CD4-positive, alpha-beta T cell (primary cell): ENCODE measurements around the gene NRXN2. TPM values are rescaled to one million over a fixed set of nuclear protein-coding genes. Genes with fewer than 3 reads are reported as not detected.

Experiments
- ATAC-seq: fragments of 200-7000 bp; cut with Tn5 transposase; one replicate; pipeline ENCODE4 v1.10.0; 2022; ENCODE audit warnings: mild to moderate bottlenecking; ENCODE audit not compliant: poor library complexity
- CTCF ChIA-PET: fragments of 350-600 bp; sonication (Branson Sonifier 250); formaldehyde crosslinking; loops from one replicate; lab custom pipeline; 2021; ENCODE audit warnings: antibody characterized with exemption, inconsistent platforms; lab: Charles Lee
- POLR2A ChIA-PET: fragments of 350-600 bp; sonication (Branson Sonifier 250); formaldehyde crosslinking; loops from one replicate; lab custom pipeline; 2021; ENCODE audit warnings: antibody characterized with exemption, inconsistent platforms; lab: Charles Lee
- DNase-seq, 14 experiments: peaks; one replicate each; pipeline ENCODE4 v3.0.0-alpha.2; 2013 to 2020; ENCODE audit warnings: mixed read lengths in 2 of 14
- H3K27ac ChIP-seq, 2 donors: one replicate each; pipeline versions ENCODE4 v1.5.1 to v1.7.0; 2013; ENCODE audit warnings: low read length in 2 of 2, low read depth in 1 of 2, mild to moderate bottlenecking in 1 of 2
- H3K27me3 ChIP-seq, 2 experiments: 1 replicate in 1 of 2; 2 replicates in 1 of 2; pipeline versions ENCODE4 v1.6.1 to v1.7.0; 2013; ENCODE audit warnings: low read length in 2 of 2, control low read depth in 1 of 2, mild to moderate bottlenecking in 1 of 2, moderate library complexity in 1 of 2; ENCODE audit not compliant: insufficient read depth in 2 of 2, control insufficient read depth in 1 of 2
- H3K36me3 ChIP-seq: one replicate; pipeline ENCODE4 v1.6.1; 2013; ENCODE audit warnings: low read length, control low read depth; ENCODE audit not compliant: insufficient read depth
- H3K4me1 ChIP-seq: one replicate; pipeline ENCODE4 v1.6.1; 2013; ENCODE audit warnings: low read length, control low read depth; ENCODE audit not compliant: insufficient read depth
- H3K4me3 ChIP-seq: one replicate; pipeline ENCODE4 v1.5.1; 2013; ENCODE audit warnings: mild to moderate bottlenecking, low read length, moderate library complexity
- H3K9me3 ChIP-seq, 2 experiments: 1 replicate in 1 of 2; 2 replicates in 1 of 2; pipeline versions ENCODE4 v1.6.1 to v1.7.0; 2013; ENCODE audit warnings: low read length in 2 of 2, mild to moderate bottlenecking in 2 of 2, control low read depth in 1 of 2, moderate library complexity in 1 of 2; ENCODE audit not compliant: control insufficient read depth in 1 of 2, insufficient read depth in 1 of 2
- H3K27ac Mint-ChIP-seq: one replicate; pipeline ENCODE4 v1.8.0; 2020; ENCODE audit warnings: mixed read lengths
- H3K27me3 Mint-ChIP-seq: one replicate; pipeline ENCODE4 v1.8.0; 2021; ENCODE audit warnings: mixed read lengths
- H3K36me3 Mint-ChIP-seq: one replicate; pipeline ENCODE4 v1.8.0; 2021; ENCODE audit warnings: low read depth, mixed read lengths
- H3K4me1 Mint-ChIP-seq: one replicate; pipeline ENCODE4 v1.8.0; 2021; ENCODE audit warnings: low read depth, mixed read lengths
- H3K4me3 Mint-ChIP-seq: one replicate; pipeline ENCODE4 v1.8.0; 2020; ENCODE audit warnings: mild to moderate bottlenecking, mixed read lengths
- H3K9me3 Mint-ChIP-seq: one replicate; pipeline ENCODE4 v1.8.0; 2020; ENCODE audit warnings: mixed read lengths
- intact Hi-C, 2 experiments: fragments of 100-400 bp; cut with DNase I in 1 of 2; cut with micrococcal nuclease in 1 of 2; formaldehyde crosslinking; loops; one replicate each; pipeline versions ENCODE4 v1.15.1 to v1.9.0; 2023 to 2025; cut with DNase I, micrococcal nuclease
- total RNA-seq, 174 experiments: library from RNA in 2 of 174; stranded (reverse) in 2 of 174; gene quantifications; one replicate each; pipeline ENCODE4 v1.2.3 and lab custom pipeline; 2021 to 2026
- TF ChIP-seq, protein P1 (sequence below): fragments of 200-600 bp; IDR thresholded peaks from one replicate; pipeline ENCODE4 v1.8.0; 2022; ENCODE audit warnings: antibody characterized with exemption, mild to moderate bottlenecking

NRXN2 gene
- total RNA-seq, 2 experiments from 2014 or later: 0.05 to 0.31 TPM

DNA sequence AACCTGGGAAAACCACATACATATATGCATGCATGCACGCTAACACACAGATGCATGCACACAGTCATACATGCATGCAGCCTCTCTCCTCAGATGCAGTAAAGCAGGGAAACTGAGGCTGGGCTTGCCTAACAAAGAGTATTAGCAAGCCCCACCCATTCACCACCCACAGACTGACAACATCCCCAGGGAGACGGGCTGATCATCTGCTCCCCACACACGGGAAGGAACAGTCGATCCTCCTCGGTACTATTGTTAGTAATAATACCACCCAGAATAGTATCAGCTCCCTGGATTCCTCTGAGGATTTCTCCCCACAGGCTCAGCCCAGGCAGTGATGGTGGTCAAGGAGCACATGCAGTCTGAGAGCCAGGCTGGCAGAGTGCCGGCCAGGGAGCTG, 90.8 kb downstream of the NRXN2 start:
- DNase-seq (no peak), ATAC-seq (no peak)
- no peak overlapping the region for H3K4me3 ChIP-seq
- intact Hi-C loops: no loop called here
- peaks cover 28% of the 10 kb centered on the region for H3K27me3 Mint-ChIP-seq
- no peaks in the 10 kb centered on the region for H3K9me3 Mint-ChIP-seq
- no peak overlapping the region for H3K4me3 Mint-ChIP-seq
- no peaks in the 10 kb centered on the region for H3K36me3 ChIP-seq
- no peaks in the 10 kb centered on the region for H3K9me3 ChIP-seq
- ChIA-PET POLR2A (no interaction called here), CTCF (no interaction called here)
- H3K27ac ChIP-seq: no peak overlapping the region
- peaks cover 16% of the 10 kb centered on the region for H3K4me1 Mint-ChIP-seq
- H3K36me3 Mint-ChIP-seq: no peaks in the 10 kb centered on the region
- H3K27ac Mint-ChIP-seq: no peak overlapping the region
- H3K4me1 ChIP-seq: peaks cover 8% of the 10 kb centered on the region
- peaks cover 5 to 16% of the 10 kb centered on the region in 2 experiments for H3K27me3 ChIP-seq
- TF ChIP-seq, protein P1, sequence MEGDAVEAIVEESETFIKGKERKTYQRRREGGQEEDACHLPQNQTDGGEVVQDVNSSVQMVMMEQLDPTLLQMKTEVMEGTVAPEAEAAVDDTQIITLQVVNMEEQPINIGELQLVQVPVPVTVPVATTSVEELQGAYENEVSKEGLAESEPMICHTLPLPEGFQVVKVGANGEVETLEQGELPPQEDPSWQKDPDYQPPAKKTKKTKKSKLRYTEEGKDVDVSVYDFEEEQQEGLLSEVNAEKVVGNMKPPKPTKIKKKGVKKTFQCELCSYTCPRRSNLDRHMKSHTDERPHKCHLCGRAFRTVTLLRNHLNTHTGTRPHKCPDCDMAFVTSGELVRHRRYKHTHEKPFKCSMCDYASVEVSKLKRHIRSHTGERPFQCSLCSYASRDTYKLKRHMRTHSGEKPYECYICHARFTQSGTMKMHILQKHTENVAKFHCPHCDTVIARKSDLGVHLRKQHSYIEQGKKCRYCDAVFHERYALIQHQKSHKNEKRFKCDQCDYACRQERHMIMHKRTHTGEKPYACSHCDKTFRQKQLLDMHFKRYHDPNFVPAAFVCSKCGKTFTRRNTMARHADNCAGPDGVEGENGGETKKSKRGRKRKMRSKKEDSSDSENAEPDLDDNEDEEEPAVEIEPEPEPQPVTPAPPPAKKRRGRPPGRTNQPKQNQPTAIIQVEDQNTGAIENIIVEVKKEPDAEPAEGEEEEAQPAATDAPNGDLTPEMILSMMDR: no peak

DNA sequence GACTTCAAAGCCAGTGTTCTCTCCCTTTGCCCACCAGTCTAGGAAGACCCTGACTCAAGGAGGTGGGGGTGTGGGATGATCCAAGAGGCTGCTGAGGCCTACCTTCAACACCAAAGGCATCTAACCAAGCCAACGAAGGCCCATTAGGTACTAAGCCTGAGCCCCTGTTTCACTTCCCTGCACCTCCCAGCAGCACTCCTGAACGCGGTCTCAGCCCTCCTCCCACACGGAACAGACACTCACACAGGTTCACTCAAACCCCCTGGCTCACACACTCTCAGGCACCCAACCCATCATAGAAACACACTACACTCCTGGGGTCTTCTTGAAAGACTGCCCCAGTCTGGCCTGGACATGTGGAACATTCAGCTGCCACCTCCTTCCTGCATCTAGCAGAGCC, 91.3 kb downstream of the NRXN2 start:
- Histone ChIP-seq H3K36me3 (no peaks in the 10 kb centered on the region), H3K4me1 (peaks cover 8% of the 10 kb centered on the region), H3K4me3 (no peak overlapping the region), H3K9me3 (no peaks in the 10 kb centered on the region), H3K27me3 (peaks cover 3 to 12% of the 10 kb centered on the region in 2 experiments), H3K27ac (no peak overlapping the region)
- peaks cover 27% of the 10 kb centered on the region for H3K27me3 Mint-ChIP-seq
- DNase-seq (no peak), ATAC-seq (no peak)
- H3K9me3 Mint-ChIP-seq: no peaks in the 10 kb centered on the region
- no peak overlapping the region for H3K27ac Mint-ChIP-seq
- ChIA-PET CTCF (no interaction called here), POLR2A (no interaction called here)
- intact Hi-C loops: no loop called here
- H3K4me3 Mint-ChIP-seq: no peak overlapping the region
- peaks cover 16% of the 10 kb centered on the region for H3K4me1 Mint-ChIP-seq
- TF ChIP-seq, protein P1: no peak
- H3K36me3 Mint-ChIP-seq: no peaks in the 10 kb centered on the region

DNA sequence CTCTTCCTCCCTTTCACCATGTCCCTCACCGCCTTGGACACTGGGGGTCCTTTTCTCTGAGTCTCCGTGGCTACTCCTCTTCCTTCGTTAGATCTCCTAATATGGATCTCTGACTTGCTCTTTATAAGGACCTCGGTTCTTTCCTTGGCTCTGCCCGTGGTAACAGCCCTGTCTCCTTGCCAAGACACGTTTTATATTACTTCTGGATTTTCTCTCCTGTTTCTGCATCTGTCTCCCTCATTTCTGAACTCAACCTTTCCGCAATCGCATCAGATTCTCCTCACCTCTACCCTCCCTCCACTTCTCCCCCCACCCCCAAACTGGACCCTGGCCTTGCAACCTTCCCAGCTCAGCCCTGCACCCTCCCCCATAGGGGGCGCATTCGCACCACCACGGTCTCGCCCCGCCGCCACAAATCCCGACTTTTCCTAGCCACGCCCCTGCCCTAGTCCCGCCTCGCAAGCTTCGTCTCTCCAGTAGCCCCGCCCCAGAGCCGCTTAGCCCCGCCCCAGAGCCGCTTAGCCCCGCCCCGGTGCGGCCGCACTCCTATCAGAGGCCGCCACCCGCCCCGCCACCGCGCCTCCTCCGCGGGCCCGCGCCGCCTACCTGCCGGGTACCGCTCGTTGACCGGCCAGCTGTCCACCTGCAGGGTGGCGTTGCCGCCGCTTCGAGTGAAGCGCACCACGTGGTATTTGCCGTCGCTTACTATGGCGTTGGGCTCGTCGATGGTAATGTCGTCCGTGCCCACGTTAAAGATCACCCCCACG, 93.0 kb downstream of the NRXN2 start:
- Mint-ChIP-seq H3K27ac (no peak overlapping the region), H3K27me3 (peaks cover 14% of the 10 kb centered on the region), H3K4me3 (no peak overlapping the region), H3K4me1 (peaks cover 16% of the 10 kb centered on the region), H3K36me3 (no peaks in the 10 kb centered on the region), H3K9me3 (no peaks in the 10 kb centered on the region)
- Histone ChIP-seq H3K36me3 (no peaks in the 10 kb centered on the region), H3K27ac (no peak overlapping the region), H3K27me3 (peaks cover 3 to 4% of the 10 kb centered on the region in 2 experiments), H3K4me1 (peaks cover 8% of the 10 kb centered on the region), H3K4me3 (no peak overlapping the region), H3K9me3 (no peaks in the 10 kb centered on the region)
- ChIA-PET POLR2A (no interaction called here), CTCF (no interaction called here)
- TF ChIP-seq, protein P1: no peak
- intact Hi-C loops: no loop called here
- DNase-seq (no peak), ATAC-seq (no peak)
